HCT116 (cell line): Measurements from ENCODE around the gene GRXCR1. TPM values are rescaled to one million over a fixed set of nuclear protein-coding genes. Genes with fewer than 3 reads are reported as not detected.

Experiments used
- ATAC-seq: fragments of 200-7000 bp; cut with Tn5 transposase; 2 replicates; pipeline ENCODE4 v1.9.1; 2020; ENCODE audit warnings: mild to moderate bottlenecking, moderate library complexity
- BruUV-seq: library from RNA; stranded (reverse); fragments of 400-500 nt; replicated peaks from 2 replicates; lab custom pipeline; 2021; lab: Mats Ljungman, UMichigan
- CTCF ChIA-PET: fragments of 300-600 bp; sonication (Branson Sonifier 250); formaldehyde crosslinking; loops from one replicate; lab custom pipeline; 2021; ENCODE audit warnings: antibody characterized with exemption; lab: Charles Lee
- POLR2A ChIA-PET: fragments of 300-600, 350-600 bp; sonication (Branson Sonifier 250); formaldehyde crosslinking; loops from one replicate; lab custom pipeline; 2021; ENCODE audit warnings: antibody characterized with exemption; lab: Charles Lee
- RAD21 ChIA-PET, 2 experiments: fragments of 300-600 bp; sonication (Branson Sonifier 250); formaldehyde crosslinking; loops; one replicate each; lab custom pipeline; 2023; ENCODE audit warnings: low total read pairs in 2 of 2; ENCODE audit not compliant: uncharacterized antibody in 2 of 2, unreplicated experiment in 2 of 2, low non-redundant PET in 1 of 2; lab: Charles Lee
- DNase-seq: peaks from one replicate; pipeline ENCODE4 v3.0.0-alpha.2; 2010; ENCODE audit warnings: low read depth, low spot score
- H2AFZ ChIP-seq: fragments of 200-600 bp; shearing (Covaris generic), sonication (generic); 2 replicates; pipeline ENCODE4 v1.6.1; 2017; ENCODE audit warnings: low read depth, mixed run types, mixed read lengths, antibody characterized with exemption, low read length; ENCODE audit not compliant: poor library complexity, severe bottlenecking
- H3K27ac ChIP-seq: 2 replicates; pipeline ENCODE4 v1.5.1; 2012; ENCODE audit warnings: low read depth, low read length
- H3K27me3 ChIP-seq: fragments of 200-600 bp; sonication (generic); 2 replicates; pipeline ENCODE4 v1.6.1; 2016; ENCODE audit warnings: mixed run types, low read length, mixed read lengths; ENCODE audit not compliant: insufficient read depth
- H3K36me3 ChIP-seq, 2 experiments: fragments of 200-500 bp in 1 of 2; fragments of 200-600 bp in 1 of 2; sonication (Bioruptor generic) in 1 of 2; sonication (generic) in 1 of 2; 2 replicates each; pipeline versions ENCODE4 v1.5.1 to v1.6.1; 2014 to 2016; ENCODE audit warnings: low read length in 2 of 2, inconsistent platforms in 1 of 2, mixed read lengths in 1 of 2, mixed run types in 1 of 2; ENCODE audit not compliant: insufficient read depth in 2 of 2, control insufficient read depth in 1 of 2
- H3K4me1 ChIP-seq, 2 experiments: fragments of 200-600 bp in 1 of 2; sonication (generic) in 1 of 2; 2 replicates each; pipeline versions ENCODE4 v1.5.1 to v1.6.1; 2012 to 2017; ENCODE audit warnings: low read length in 2 of 2, inconsistent platforms in 1 of 2, mild to moderate bottlenecking in 1 of 2, mixed read lengths in 1 of 2, mixed run types in 1 of 2, moderate library complexity in 1 of 2; ENCODE audit not compliant: insufficient read depth in 2 of 2, control insufficient read depth in 1 of 2
- H3K4me2 ChIP-seq: fragments of 200-600 bp; sonication (generic); 2 replicates; pipeline ENCODE4 v1.6.1; 2017; ENCODE audit warnings: mixed run types, low read length, mixed read lengths
- H3K4me3 ChIP-seq, 2 experiments: fragments of 200-600 bp in 1 of 2; sonication (generic) in 1 of 2; replicated peaks in 1 of 2; 2 replicates each; pipeline ENCODE4 v1.5.1; 2011 to 2016; ENCODE audit warnings: low read length in 2 of 2, control low read depth in 1 of 2, low read depth in 1 of 2, mild to moderate bottlenecking in 1 of 2, mixed read lengths in 1 of 2, mixed run types in 1 of 2
- H3K79me2 ChIP-seq: fragments of 200-600 bp; sonication (generic); 2 replicates; pipeline ENCODE4 v1.6.1; 2017; ENCODE audit warnings: mild to moderate bottlenecking, mixed run types, low read length, moderate library complexity, mixed read lengths; ENCODE audit not compliant: insufficient read depth
- H3K9ac ChIP-seq: fragments of 200-600 bp; sonication (generic); 2 replicates; pipeline ENCODE4 v1.6.1; 2016; ENCODE audit warnings: low read length, mixed read lengths
- H3K9me2 ChIP-seq: fragments of 200-600 bp; sonication (generic), shearing (Covaris generic); 2 replicates; pipeline ENCODE4 v1.6.1; 2017; ENCODE audit warnings: mixed run types, mild to moderate bottlenecking, moderate library complexity; ENCODE audit not compliant: insufficient read depth
- H3K9me3 ChIP-seq, 2 experiments: fragments of 200-500 bp in 1 of 2; fragments of 200-600 bp in 1 of 2; sonication (Bioruptor generic) in 1 of 2; sonication (generic) in 1 of 2; 2 replicates each; pipeline ENCODE4 v1.6.1; 2014 to 2017; ENCODE audit warnings: low read length in 2 of 2, mixed read lengths in 2 of 2, inconsistent platforms in 1 of 2, low read depth in 1 of 2, mild to moderate bottlenecking in 1 of 2, mixed run types in 1 of 2, moderate library complexity in 1 of 2; ENCODE audit not compliant: control insufficient read depth in 1 of 2, insufficient read depth in 1 of 2
- H4K20me1 ChIP-seq: fragments of 200-600 bp; sonication (generic), shearing (Covaris generic); 2 replicates; pipeline ENCODE4 v1.6.1; 2017; ENCODE audit warnings: mixed run types, mild to moderate bottlenecking, moderate library complexity; ENCODE audit not compliant: insufficient read depth
- CBX3 ChIP-seq: IDR thresholded peaks from 2 replicates; pipeline ENCODE4 v1.6.1; 2012; ENCODE audit warnings: low read depth
- CEBPB ChIP-seq: IDR thresholded peaks from 2 replicates; pipeline ENCODE4 v1.6.1; 2012; ENCODE audit warnings: low read depth
- EGR1 ChIP-seq: IDR thresholded peaks from 2 replicates; pipeline ENCODE4 v1.6.1; 2012; ENCODE audit warnings: low read depth
- ELF1 ChIP-seq: IDR thresholded peaks from 2 replicates; pipeline ENCODE4 v1.6.1; 2012; ENCODE audit warnings: low read depth, borderline replicate concordance
- EZH2 ChIP-seq: fragments of 200-600 bp; sonication (generic); IDR thresholded peaks from 2 replicates; pipeline ENCODE4 v1.6.1; 2017; ENCODE audit warnings: antibody characterized with exemption, mixed run types
- EZH2phosphoT487 ChIP-seq: fragments of 200-600 bp; IDR thresholded peaks from 2 replicates; pipeline ENCODE4 v1.6.1; 2018; ENCODE audit warnings: antibody characterized with exemption, borderline replicate concordance
- FOSL1 ChIP-seq: IDR thresholded peaks from 2 replicates; pipeline ENCODE4 v1.6.1; 2012; ENCODE audit warnings: low read depth
- POLR2A ChIP-seq: IDR thresholded peaks from 2 replicates; pipeline ENCODE4 v1.7.0; 2011; ENCODE audit warnings: borderline replicate concordance; ENCODE audit not compliant: insufficient read depth, insufficient read length; ENCODE audit errors: extremely low read depth
- POLR2AphosphoS5 ChIP-seq: IDR thresholded peaks from 2 replicates; pipeline ENCODE4 v1.6.1; 2011; ENCODE audit warnings: mild to moderate bottlenecking, low read depth, low read length, moderate library complexity
- RAD21 ChIP-seq: IDR thresholded peaks from 2 replicates; pipeline ENCODE4 v1.6.1; 2012; ENCODE audit warnings: low read depth, mild to moderate bottlenecking
- SRF ChIP-seq: IDR thresholded peaks from 2 replicates; pipeline ENCODE4 v1.6.1; 2012; ENCODE audit warnings: low read depth
- TCF7L2 ChIP-seq: IDR thresholded peaks from 2 replicates; pipeline ENCODE4 v1.7.0; 2011; ENCODE audit warnings: borderline replicate concordance, inconsistent platforms; ENCODE audit not compliant: insufficient read depth, insufficient read length; ENCODE audit errors: extremely low read depth
- YY1 ChIP-seq: IDR thresholded peaks from 2 replicates; pipeline ENCODE4 v1.6.1; 2011; ENCODE audit warnings: low read length, low read depth, moderate library complexity, mild to moderate bottlenecking; ENCODE audit not compliant: insufficient replicate concordance; ENCODE audit errors: extremely low read depth
- ZFX ChIP-seq: fragments of 450-650 bp; IDR thresholded peaks from 2 replicates; pipeline ENCODE4 v1.6.1; 2017
- ZNF274 ChIP-seq: fragments of 200-500 bp; sonication (Bioruptor generic); IDR thresholded peaks from 2 replicates; pipeline ENCODE4 v1.6.1; 2014; ENCODE audit warnings: mild to moderate bottlenecking, low read depth, low read length, inconsistent platforms
- intact Hi-C: fragments of 100-400 bp; cut with micrococcal nuclease; formaldehyde crosslinking; loops from 2 replicates; pipeline ENCODE4 v1.10.0; 2022
- total RNA-seq: library from RNA; stranded (reverse); gene quantifications from one replicate; pipeline ENCODE4 v1.2.1, GENCODE V29; 2021; ENCODE audit not compliant: unreplicated experiment
- TF ChIP-seq, protein P1 (sequence below): IDR thresholded peaks from 2 replicates; pipeline ENCODE4 v1.6.1; 2012
- TF ChIP-seq, protein P2 (sequence below): IDR thresholded peaks from 2 replicates; pipeline ENCODE4 v1.6.1; 2012

The GRXCR1 gene
- total RNA-seq, 1 experiment from 2014 or later: not detected

DNA sequence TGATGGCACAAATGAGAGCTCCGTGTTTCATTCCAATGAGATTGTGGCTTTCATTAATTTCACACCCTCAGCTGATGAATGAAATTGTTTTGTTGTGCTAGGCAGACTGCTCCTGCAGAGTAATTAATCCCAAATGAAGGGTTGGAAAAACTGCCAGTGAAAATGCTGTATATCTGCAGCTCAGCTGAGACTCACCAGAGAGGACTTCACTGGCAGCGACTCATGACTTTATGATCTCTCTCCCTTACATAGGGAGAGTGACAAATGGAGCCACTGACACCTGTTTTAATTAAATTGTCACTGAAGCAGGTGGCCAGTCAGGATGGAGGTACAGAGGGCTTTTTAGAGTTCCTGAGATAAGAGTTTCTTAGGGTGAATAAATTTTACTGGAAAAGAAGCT, 24.8 kb downstream of the GRXCR1 start:
- no TSS peak for BruUV-seq
- no peaks in the 10 kb centered on the region for H3K27me3 ChIP-seq
- H3K4me2 ChIP-seq: no peak overlapping the region
- H3K9me2 ChIP-seq: no peaks in the 10 kb centered on the region
- no peak for TF ChIP-seq EZH2
- TF ChIP-seq ELF1: no peak
- no peak for TF ChIP-seq ZFX
- no peak for TF ChIP-seq ZNF274
- no peak for TF ChIP-seq YY1
- no peak for TF ChIP-seq EZH2phosphoT487
- no peak for TF ChIP-seq RAD21
- no peak for TF ChIP-seq FOSL1
- TF ChIP-seq SRF: no peak
- TF ChIP-seq, protein P1, sequence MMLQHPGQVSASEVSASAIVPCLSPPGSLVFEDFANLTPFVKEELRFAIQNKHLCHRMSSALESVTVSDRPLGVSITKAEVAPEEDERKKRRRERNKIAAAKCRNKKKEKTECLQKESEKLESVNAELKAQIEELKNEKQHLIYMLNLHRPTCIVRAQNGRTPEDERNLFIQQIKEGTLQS: no peak
- TF ChIP-seq POLR2A: no peak
- no peak for TF ChIP-seq POLR2AphosphoS5
- TF ChIP-seq CBX3: no peak
- TF ChIP-seq TCF7L2: no peak
- no peak for TF ChIP-seq CEBPB
- TF ChIP-seq, protein P2, sequence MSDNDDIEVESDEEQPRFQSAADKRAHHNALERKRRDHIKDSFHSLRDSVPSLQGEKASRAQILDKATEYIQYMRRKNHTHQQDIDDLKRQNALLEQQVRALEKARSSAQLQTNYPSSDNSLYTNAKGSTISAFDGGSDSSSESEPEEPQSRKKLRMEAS: no peak
- no peak for TF ChIP-seq EGR1
- H3K4me1 ChIP-seq: no peaks in the 10 kb centered on the region
- CTCF ChIA-PET: no interaction called here
- intact Hi-C loops: no loop called here
- ATAC-seq (no peak), DNase-seq (no peak)
- H3K79me2 ChIP-seq: no peaks in the 10 kb centered on the region
- H2AFZ ChIP-seq: no peak overlapping the region
- POLR2A ChIA-PET: no interaction called here
- no peak overlapping the region for H3K27ac ChIP-seq
- H3K9ac ChIP-seq: no peak overlapping the region
- RAD21 ChIA-PET: no interaction called here
- peaks cover 0 to 15% of the 10 kb centered on the region in 2 experiments; a peak in 2 of 4 replicates for H3K9me3 ChIP-seq
- H4K20me1 ChIP-seq: no peaks in the 10 kb centered on the region
- H3K36me3 ChIP-seq: no peaks in the 10 kb centered on the region
- no peak overlapping the region for H3K4me3 ChIP-seq
